ENCODE data around the gene MCHR1.

DNA sequence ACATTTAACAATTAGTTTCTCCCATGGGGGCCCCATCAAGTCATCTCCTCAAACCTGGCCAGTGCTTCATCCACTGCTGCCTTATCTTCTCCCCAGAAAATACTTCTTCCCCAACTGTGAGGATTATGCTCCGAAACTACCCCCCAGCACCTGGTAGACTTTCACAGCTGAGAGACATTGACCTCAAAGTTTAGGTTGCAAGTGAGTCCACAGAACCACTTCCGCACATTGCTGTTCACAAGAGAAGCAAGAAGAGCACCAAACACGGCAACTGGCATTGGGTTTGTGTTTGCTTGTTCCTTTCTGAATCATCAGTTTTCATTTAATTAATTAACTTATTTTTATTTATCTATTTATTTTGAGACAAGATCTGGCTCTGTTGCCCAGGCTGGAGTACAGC, 6.1 kb downstream of the MCHR1 start:
- TF ChIP-seq, protein P1, sequence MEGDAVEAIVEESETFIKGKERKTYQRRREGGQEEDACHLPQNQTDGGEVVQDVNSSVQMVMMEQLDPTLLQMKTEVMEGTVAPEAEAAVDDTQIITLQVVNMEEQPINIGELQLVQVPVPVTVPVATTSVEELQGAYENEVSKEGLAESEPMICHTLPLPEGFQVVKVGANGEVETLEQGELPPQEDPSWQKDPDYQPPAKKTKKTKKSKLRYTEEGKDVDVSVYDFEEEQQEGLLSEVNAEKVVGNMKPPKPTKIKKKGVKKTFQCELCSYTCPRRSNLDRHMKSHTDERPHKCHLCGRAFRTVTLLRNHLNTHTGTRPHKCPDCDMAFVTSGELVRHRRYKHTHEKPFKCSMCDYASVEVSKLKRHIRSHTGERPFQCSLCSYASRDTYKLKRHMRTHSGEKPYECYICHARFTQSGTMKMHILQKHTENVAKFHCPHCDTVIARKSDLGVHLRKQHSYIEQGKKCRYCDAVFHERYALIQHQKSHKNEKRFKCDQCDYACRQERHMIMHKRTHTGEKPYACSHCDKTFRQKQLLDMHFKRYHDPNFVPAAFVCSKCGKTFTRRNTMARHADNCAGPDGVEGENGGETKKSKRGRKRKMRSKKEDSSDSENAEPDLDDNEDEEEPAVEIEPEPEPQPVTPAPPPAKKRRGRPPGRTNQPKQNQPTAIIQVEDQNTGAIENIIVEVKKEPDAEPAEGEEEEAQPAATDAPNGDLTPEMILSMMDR (IDR thresholded peaks at IDR 0.05) = no peak
- TF ChIP-seq POLR2A (IDR thresholded peaks at IDR 0.05) = no peak
- no peak for TF ChIP-seq POLR2AphosphoS5 (IDR thresholded peaks at IDR 0.05)
- TF ChIP-seq EP300 (IDR thresholded peaks at IDR 0.05) = no peak

All from suprapubic skin (tissue), 4 donors.